GM21825 (cell line): ENCODE data around the gene RUNX1.

Experiments used
- ATAC-seq: cut with Tn5 transposase; IDR thresholded peaks from one replicate; pipeline ENCODE4 v1.9.1; 2021; ENCODE audit warnings: mild to moderate bottlenecking, moderate library complexity; ENCODE audit not compliant: unreplicated experiment

RUNX1 gene

GRCh38 chr21:35037384-35037765 is 11.7 kb downstream of the RUNX1 start:
- no peak for ATAC-seq

- ATAC-seq, result no peak
Observed at GRCh38 chr21:35036465-35037383, 12.4 kb downstream of the RUNX1 start.

DNA sequence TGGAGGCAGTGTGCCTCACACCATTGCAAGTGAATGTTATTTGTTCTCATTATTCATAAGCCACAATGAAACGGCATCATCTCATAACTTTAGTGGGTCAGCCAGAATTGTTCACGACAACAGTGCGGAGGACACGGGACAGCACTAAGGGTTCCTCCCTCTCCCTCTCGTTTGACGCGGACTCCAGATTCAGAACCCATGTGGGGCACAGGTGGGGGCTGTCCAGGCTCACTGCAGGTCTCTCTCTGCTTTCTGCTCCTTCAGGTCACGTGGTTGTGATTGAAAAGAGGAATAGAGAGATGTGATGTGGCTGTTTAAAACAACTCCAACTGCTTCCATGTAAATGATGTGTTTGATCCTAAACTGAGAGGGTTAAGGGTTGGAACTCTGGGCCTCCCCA is 13.5 kb downstream of the RUNX1 start:
- no peak for ATAC-seq

DNA sequence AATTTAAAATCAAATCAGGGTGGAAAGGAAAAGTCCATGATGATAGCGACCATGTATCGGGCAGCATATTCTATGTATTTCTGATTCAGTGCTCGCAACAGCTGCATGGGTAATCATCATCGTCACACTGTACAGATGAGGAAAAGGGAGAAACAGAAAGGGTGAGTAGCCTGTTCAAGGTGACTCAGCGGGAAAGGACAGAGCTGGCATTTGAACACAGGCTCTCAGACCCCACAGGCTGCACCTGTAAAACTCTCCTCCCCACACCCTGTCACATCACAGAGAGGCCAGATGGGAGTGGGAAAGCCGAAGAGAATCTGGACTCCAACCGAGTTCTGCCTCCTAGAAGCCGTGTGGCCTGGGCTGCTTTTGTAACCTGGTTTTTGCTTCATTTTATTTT is 14.0 kb downstream of the RUNX1 start:
- ATAC-seq, result no peak

DNA sequence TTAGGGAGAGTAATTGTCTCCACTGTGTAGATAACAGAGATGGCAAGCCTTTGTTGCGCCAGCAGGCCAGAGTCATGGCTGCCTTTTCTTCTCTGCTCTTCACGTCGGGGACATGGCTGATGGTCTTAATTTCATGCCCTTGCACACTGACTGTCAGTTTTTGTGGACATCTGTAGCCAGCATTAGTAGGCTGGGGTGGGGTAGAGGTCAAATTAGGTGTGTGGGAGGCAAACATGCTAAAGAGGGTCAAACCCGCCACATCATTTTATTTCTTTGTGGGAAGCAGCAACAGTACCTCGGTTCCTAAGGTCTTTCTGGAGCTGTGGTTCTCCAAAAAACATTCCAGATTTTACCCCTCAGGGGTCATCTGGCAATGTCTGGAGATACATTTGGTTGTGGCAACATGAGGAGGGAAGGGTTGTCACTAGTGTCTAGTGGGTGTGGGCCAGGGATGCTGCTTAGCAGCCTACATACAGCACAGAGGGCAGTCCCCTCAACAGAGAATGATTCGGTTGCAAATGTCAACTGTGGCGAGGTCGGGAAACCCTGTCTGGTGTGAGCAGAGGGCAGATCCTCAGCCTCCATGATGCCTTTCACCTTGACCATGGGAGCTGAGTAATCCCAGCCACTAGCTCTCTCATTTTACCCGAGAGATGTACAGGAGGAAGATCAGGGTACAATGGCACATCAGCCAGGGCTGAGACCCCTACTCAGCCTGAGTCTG is 14.7 kb downstream of the RUNX1 start:
- no peak for ATAC-seq

DNA sequence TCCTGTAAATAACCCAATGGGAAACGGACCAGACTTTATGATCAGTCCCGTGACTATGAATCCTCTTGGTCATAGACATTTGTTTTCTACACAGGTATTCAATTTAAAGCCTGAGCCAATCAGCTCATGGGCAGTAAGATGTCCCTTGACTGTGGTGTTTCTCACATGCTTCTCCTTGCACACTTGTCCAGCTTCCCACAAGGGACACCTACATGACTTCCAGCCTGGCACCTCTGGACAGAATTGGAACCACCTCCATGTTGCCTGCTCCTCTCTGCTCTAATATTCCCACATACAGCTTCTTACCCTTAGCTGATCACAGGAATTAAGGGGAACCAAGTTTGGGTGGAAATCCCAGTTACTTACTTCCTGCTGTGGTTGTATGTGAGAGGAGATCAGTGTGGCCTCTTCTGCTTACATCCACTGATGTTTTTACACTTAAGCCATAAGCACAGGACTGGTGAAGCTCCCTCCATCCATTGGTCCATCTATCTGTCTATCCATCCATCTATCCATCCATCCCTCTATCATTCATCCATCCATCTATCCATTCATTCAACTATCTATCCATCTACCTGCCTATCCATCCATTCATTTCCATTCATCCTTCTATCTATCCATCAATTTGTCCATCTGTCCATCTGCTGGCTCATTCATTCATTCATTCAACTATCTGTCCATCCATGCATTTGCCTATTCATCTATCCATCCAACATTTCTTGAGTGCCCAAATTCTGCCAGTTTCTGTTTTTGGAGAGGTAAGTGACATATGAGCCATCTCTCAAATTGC is 16.4 kb downstream of the RUNX1 start:
- no peak for ATAC-seq

DNA sequence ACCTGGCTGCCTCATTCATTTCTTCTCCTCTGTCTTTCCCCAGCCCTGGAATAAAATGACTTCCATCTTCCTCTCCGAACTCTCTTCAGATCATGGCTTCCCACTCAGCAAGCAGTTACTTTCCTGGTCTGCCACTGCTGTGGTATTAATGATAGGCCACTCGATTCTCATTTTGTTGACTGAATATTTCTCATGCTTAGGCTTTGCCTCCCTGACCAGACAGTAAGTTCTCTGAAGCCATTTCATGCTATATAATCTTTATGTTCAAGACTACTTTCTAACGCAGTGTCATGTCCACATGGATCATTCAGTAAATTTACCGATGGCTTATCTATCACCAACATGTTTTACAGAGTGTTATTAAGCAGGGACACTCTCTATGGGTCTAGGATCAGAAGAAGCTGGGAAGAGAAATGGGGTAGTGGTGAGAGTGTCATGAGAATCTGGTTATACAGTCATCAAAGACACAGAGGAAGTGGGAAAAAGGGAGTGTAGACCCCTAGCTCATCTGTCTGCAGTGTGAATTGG is 20.6 kb downstream of the RUNX1 start:
- no peak for ATAC-seq

DNA sequence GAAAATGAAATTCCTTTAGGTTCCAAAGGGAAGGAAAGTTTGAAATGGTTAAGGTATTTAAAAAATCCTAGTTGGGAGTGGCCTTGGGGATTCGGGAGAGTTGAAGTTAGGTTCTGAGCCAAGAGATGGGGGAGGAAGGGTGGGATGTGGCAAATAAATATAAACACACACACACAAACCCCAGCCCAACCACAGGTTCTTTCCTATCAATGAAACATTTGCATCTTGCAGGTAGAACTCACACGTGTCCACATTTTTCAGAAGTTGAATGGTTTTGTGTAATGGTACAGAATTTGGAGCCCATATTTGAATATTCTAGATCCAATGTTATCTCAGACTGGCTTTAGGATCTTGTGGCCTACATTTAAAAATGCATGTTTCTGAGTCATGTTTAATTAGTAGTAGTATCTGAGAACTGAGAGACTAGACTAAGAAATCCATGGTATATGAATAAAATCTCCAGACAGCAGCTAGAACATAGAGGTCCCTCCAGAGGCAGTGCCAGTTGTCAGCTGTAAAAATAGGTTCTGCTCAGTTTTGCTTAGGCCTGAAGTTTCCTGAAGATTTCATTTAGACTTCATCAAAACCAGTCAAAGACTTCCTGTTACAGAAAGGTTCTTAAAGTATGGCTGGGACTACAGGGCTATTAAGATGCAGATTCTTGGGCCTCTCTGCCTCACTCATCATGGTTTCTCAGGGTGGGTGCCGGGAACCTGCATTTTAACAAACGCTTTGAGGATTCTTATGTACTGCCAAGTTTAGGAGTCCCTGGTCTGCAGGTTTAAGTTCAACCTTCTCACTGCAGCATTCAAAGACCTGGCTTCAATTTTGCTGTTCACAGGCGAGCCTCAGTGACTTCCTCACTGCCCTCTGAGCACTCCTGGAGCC is 21.3 kb downstream of the RUNX1 start:
- no peak for ATAC-seq

- ATAC-seq, result peak; percentile 80
Observed at GRCh38 chr21:35026617-35027562, 22.2 kb downstream of the RUNX1 start.

GRCh38 chr21:35026153-35026500 is 23.0 kb downstream of the RUNX1 start:
- no peak for ATAC-seq

DNA sequence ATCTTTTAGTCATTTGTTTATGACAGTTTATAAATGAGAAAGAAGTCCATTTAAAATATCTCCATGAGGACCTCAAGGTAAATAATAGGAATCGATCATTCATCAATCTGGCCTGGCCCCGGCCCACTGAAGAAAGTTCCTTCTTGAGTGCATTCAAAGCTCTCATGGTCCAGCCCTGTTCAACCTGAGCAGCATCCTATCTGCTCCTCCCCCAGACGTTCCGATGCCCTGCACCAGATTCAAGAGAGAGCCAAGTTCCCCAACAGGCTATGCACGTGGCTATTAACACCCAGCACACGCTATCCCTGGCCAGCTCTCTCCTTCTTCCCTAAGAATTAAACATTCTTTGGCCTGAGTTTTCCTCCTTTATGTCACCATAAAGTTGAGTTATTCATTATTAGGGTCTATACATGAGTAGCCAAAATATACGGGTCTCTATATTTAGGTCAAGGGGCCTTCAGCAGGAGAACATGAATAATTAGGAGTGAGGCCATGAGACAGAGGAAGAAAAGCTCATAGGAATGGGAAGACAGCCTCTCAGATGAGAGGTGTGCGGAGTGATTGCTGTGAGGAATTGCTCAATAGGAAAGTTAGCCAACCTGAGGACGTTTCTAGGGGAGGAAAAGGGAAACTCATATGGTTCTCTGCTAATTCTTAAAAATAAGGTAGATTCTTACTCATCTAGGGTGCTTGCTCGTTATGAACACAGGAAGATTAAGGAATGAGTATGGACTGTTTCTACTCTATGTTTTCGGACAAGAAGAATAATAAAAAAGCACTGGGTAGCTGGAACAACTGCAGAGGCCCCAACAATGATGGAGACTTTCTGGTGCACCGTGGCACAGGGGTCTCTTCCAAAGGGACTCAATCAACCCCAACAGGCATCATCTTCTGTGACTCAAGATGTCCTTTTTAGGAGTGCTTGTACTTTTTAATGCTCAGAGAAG is 23.6 kb downstream of the RUNX1 start:
- ATAC-seq, result no peak

DNA sequence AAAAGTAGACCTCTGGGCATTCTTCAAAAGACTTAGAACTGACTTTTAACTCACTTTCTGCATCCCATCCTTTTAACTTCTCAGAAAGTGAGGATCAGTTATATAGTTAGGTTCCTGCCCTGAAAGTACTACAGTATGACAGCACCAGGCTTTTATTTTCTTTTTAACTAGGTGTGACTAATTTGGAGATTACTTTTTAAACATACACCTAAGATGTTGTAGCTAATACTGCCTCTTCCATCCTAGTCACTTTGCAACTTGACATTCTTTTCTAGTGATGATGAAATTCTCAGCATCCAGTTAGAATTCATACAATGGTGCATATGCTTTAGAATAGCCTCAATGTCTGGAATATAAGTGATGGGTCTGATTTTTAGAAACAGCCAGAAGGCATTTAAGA is 24.6 kb downstream of the RUNX1 start:
- no peak for ATAC-seq

GRCh38 chr21:35024071-35024420 is 25.1 kb downstream of the RUNX1 start:
- no peak for ATAC-seq

- ATAC-seq, result no peak
Observed at GRCh38 chr21:35023396-35024070, 25.6 kb downstream of the RUNX1 start.

DNA sequence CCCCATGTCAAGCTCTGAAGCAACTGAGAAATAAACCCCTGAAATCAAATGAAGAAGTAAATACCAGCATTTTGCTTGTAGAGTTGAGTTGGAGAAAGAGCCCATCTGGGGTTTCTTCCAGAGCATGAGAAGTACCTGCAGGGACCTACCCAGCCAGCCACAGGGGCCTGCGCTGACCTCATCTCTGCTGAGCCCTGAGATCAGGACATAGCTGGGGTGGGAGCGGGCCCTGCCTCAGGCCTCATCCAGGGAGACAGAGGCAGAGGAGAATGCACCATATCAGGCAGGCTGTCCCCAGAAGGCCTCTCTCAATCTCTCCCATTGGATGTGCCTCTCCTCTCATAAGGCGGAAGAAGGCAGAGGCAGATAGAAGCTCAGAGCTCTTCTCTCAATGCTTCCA is 27.6 kb downstream of the RUNX1 start:
- ATAC-seq, result no peak

DNA sequence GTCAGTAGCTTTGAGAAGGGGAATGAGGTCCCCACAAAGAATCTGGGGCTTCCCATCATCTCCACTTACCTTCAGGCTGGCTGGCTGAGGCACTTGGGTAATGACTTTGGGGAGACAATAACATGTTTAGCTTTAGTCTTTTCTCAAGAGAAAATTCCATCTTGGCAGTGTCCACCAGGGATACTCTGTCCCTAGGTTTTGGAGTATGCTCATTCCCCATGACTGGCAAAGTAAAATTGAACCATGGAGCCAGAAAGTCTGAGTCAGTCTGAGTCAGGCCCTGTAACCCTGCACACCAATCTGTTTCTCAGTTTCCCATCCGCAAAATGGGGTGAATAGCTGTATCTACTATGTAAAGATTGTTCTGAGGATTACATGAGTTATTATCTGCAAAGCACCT is 28.2 kb downstream of the RUNX1 start:
- no peak for ATAC-seq

- no peak for ATAC-seq
Observed at GRCh38 chr21:35020436-35020835, 28.7 kb downstream of the RUNX1 start.

- no peak for ATAC-seq
Observed at GRCh38 chr21:35019631-35020032, 29.5 kb downstream of the RUNX1 start.
